Neutrophil (primary cell): Measurements from ENCODE around the gene CCDC106.

ENCODE experiments used
- H3K27ac ChIP-seq: fragments of 200-600 bp; sonication (generic); 2 replicates; pipeline ENCODE4 v1.5.1; 2016; ENCODE audit warnings: mild to moderate bottlenecking, moderate library complexity
- H3K27me3 ChIP-seq: fragments of 200-600 bp; sonication (generic); 2 replicates; pipeline ENCODE4 v1.6.0; 2016; ENCODE audit warnings: mild to moderate bottlenecking
- H3K36me3 ChIP-seq: fragments of 200-600 bp; sonication (generic); 2 replicates; pipeline ENCODE4 v1.5.1; 2017
- H3K4me1 ChIP-seq, 2 experiments: fragments of 200-600 bp in 1 of 2; sonication (generic) in 1 of 2; 1 replicate in 1 of 2; 2 replicates in 1 of 2; pipeline versions ENCODE4 v1.5.1 to v1.6.1; 2013 to 2016; ENCODE audit warnings: low read depth in 1 of 2, low read length in 1 of 2, mild to moderate bottlenecking in 1 of 2, moderate library complexity in 1 of 2; ENCODE audit not compliant: control insufficient read depth in 1 of 2, insufficient read depth in 1 of 2
- H3K4me3 ChIP-seq, 2 experiments: fragments of 200-600 bp in 1 of 2; sonication (generic) in 1 of 2; 1 replicate in 1 of 2; 2 replicates in 1 of 2; pipeline ENCODE4 v1.5.1; 2013 to 2016; ENCODE audit warnings: low read depth in 1 of 2, low read length in 1 of 2, mild to moderate bottlenecking in 1 of 2, moderate library complexity in 1 of 2
- H3K9me3 ChIP-seq: fragments of 200-600 bp; sonication (generic); 2 replicates; pipeline ENCODE4 v1.5.1; 2016
- TF ChIP-seq, protein P1 (sequence below): fragments of 200-600 bp; sonication (generic); IDR thresholded peaks from 2 replicates; pipeline ENCODE4 v1.5.1; 2016; ENCODE audit warnings: antibody characterized with exemption

Gene CCDC106

GRCh38 chr19:55670280-55671053 lies 22.5 kb downstream of the CCDC106 start:
- no peak overlapping the region for H3K4me3 ChIP-seq
- H3K27ac ChIP-seq, result no peak overlapping the region
- TF ChIP-seq, protein P1, sequence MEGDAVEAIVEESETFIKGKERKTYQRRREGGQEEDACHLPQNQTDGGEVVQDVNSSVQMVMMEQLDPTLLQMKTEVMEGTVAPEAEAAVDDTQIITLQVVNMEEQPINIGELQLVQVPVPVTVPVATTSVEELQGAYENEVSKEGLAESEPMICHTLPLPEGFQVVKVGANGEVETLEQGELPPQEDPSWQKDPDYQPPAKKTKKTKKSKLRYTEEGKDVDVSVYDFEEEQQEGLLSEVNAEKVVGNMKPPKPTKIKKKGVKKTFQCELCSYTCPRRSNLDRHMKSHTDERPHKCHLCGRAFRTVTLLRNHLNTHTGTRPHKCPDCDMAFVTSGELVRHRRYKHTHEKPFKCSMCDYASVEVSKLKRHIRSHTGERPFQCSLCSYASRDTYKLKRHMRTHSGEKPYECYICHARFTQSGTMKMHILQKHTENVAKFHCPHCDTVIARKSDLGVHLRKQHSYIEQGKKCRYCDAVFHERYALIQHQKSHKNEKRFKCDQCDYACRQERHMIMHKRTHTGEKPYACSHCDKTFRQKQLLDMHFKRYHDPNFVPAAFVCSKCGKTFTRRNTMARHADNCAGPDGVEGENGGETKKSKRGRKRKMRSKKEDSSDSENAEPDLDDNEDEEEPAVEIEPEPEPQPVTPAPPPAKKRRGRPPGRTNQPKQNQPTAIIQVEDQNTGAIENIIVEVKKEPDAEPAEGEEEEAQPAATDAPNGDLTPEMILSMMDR, result no peak
- peaks cover 6 to 8% of the 10 kb centered on the region in 2 experiments for H3K4me1 ChIP-seq
- no peaks in the 10 kb centered on the region for H3K27me3 ChIP-seq
- peaks cover 73% of the 10 kb centered on the region for H3K36me3 ChIP-seq
- no peaks in the 10 kb centered on the region for H3K9me3 ChIP-seq

DNA sequence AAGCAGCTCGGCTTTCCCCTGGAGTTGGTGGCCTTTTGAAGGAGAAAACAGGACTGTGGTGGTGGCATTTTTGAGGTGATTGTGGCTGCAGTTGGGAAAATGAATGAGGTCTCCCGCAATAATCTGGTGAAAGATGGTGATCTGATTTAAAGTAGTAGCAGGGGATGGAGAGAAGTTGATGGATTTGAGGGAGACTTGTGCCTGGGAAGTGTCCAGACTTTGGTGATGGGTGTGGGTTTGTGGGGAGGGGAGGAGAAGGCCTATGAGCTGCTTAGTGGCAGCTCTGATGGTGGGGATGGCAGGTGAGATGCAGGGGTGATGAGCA lies 23.0 kb downstream of the CCDC106 start:
- TF ChIP-seq, protein P1, result no peak
- Histone ChIP-seq H3K9me3 (no peaks in the 10 kb centered on the region), H3K36me3 (peaks cover 67% of the 10 kb centered on the region), H3K4me3 (no peak overlapping the region), H3K27ac (no peak overlapping the region), H3K27me3 (no peaks in the 10 kb centered on the region), H3K4me1 (peaks cover 11 to 13% of the 10 kb centered on the region in 2 experiments)

DNA sequence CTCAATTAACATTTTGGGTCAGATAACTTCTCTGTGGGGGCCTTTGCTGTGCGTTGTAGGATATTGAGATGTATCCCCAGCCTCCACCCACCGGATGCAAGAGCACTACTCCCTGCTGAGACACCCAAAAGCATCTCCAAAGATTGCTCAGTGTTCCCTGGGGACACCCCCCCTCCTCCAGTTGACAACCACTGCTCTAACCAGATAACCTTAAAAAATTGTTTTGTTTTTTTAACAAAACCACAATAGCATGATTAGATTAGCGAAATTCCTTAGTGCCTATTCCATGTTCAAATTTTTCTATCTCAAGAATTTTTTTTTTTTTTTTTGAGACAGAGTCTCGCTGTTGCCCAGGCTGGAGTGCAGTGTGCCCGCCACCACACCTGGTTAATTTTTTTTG lies 24.4 kb downstream of the CCDC106 start:
- Histone ChIP-seq H3K27ac (no peak overlapping the region), H3K9me3 (no peaks in the 10 kb centered on the region), H3K36me3 (peaks cover 53% of the 10 kb centered on the region), H3K4me1 (peaks cover 25 to 27% of the 10 kb centered on the region in 2 experiments), H3K4me3 (no peak overlapping the region), H3K27me3 (no peaks in the 10 kb centered on the region)
- TF ChIP-seq, protein P1, result no peak

DNA sequence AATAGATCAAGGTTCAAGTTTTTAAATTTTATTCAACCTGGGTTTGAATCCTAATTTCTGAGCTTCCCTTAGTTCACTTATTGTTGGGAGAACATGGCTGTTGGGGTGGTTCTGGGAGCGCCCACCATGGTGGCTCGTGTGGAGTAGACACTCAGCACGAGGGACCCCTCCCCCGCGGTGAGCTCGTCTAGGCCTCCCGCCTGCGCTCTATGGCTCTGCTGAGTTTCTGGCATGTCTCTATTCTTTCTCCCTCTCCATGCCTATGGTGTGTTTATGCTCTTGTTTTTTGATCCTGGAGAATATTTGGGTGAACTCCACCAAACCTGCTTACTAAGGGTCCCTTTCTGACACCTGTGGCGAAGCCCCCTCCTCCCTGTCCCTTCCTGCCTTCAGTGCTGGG lies 25.5 kb downstream of the CCDC106 start:
- TF ChIP-seq, protein P1, result no peak
- H3K36me3 ChIP-seq, result peaks cover 52% of the 10 kb centered on the region

DNA sequence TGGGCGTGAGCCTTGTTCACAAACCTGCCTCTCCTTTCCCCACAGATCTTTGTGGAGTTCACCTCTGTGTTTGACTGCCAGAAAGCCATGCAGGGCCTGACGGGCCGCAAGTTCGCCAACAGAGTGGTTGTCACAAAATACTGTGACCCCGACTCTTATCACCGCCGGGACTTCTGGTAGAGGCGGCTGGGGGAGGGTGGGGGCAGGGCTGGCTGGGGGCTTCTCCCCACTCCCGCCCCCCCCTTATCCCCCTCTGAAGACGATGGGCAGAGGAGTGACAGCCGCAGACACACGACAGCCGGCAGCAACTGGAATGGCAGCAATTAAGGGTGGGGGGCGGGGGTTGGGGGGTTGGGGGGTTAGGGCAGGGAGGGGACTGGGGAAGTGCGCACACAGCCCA lies 25.9 kb downstream of the CCDC106 start:
- no peak overlapping the region for H3K4me3 ChIP-seq
- peaks cover 35% of the 10 kb centered on the region in 2 experiments for H3K4me1 ChIP-seq
- peak overlapping the region; percentile 95 for H3K27ac ChIP-seq
- TF ChIP-seq, protein P1, result no peak
- no peaks in the 10 kb centered on the region for H3K27me3 ChIP-seq
- peaks cover 52% of the 10 kb centered on the region for H3K36me3 ChIP-seq
- no peaks in the 10 kb centered on the region for H3K9me3 ChIP-seq

More for the DNA sequence above, 25.5 kb downstream of the CCDC106 start:
- H3K27ac ChIP-seq, result peak overlapping the region; percentile 95
- peaks cover 35% of the 10 kb centered on the region in 2 experiments for H3K4me1 ChIP-seq
- no peaks in the 10 kb centered on the region for H3K27me3 ChIP-seq
- no peaks in the 10 kb centered on the region for H3K9me3 ChIP-seq
- H3K4me3 ChIP-seq, result no peak overlapping the region
